Aorta (tissue), 5 donors: ENCODE measurements around the gene PTPN18. TPM values are rescaled to one million over a fixed set of nuclear protein-coding genes. Genes with fewer than 3 reads are reported as not detected.

Source experiments
- ATAC-seq: fragments of 200-7000 bp; cut with Tn5 transposase; one replicate; pipeline ENCODE4 v1.9.1; 2022; ENCODE audit warnings: moderate library complexity; ENCODE audit not compliant: low FRiP score
- DNase-seq, 2 donors: peaks; one replicate each; pipeline ENCODE4 v3.0.0-alpha.2; 2020
- H3K27ac ChIP-seq, 2 donors: one replicate each; pipeline ENCODE4 v1.5.1; 2013; ENCODE audit warnings: low read length in 2 of 2, mild to moderate bottlenecking in 2 of 2, moderate library complexity in 2 of 2, control low read depth in 1 of 2, inconsistent platforms in 1 of 2, low read depth in 1 of 2
- H3K27me3 ChIP-seq, 2 donors: one replicate each; pipeline ENCODE4 v1.6.1; 2013; ENCODE audit warnings: control low read depth in 1 of 2, low read length in 1 of 2, mild to moderate bottlenecking in 1 of 2, moderate library complexity in 1 of 2; ENCODE audit not compliant: insufficient read depth in 2 of 2, control insufficient read depth in 1 of 2
- H3K36me3 ChIP-seq, 2 donors: one replicate each; pipeline ENCODE4 v1.6.1; 2013; ENCODE audit warnings: control low read depth in 1 of 2, low read length in 1 of 2, mild to moderate bottlenecking in 1 of 2; ENCODE audit not compliant: insufficient read depth in 2 of 2, control insufficient read depth in 1 of 2
- H3K4me1 ChIP-seq, 2 donors: one replicate each; pipeline ENCODE4 v1.6.1; 2013; ENCODE audit warnings: low read length in 2 of 2, control low read depth in 1 of 2, mild to moderate bottlenecking in 1 of 2, moderate library complexity in 1 of 2; ENCODE audit not compliant: insufficient read depth in 2 of 2, control insufficient read depth in 1 of 2
- H3K4me3 ChIP-seq, 2 donors: one replicate each; pipeline ENCODE4 v1.5.1; 2013; ENCODE audit warnings: low read length in 2 of 2, control low read depth in 1 of 2, mild to moderate bottlenecking in 1 of 2
- H3K9me3 ChIP-seq: one replicate; pipeline ENCODE4 v1.6.1; 2013; ENCODE audit warnings: mild to moderate bottlenecking, low read length; ENCODE audit not compliant: control insufficient read depth
- WGBS, 2 donors: extraction: QIAGEN DNeasy Blood & Tissue Kit; methylation state at CpG; one replicate each; pipeline ENCODE4 v1.1.7; 2013; 5-methylcytosine and 5-hydroxymethylcytosine counted together
- intact Hi-C, 2 donors: fragments of 100-400 bp; cut with DNase I; formaldehyde crosslinking; loops; one replicate each; pipeline versions ENCODE4 v1.14.2 to v1.15.0; 2022
- long read RNA-seq, 2 donors: library from polyadenylated mRNA; unstranded; transcript quantifications; one replicate each; pipeline ENCODE4 v2.0.0, GENCODE V29; 2020 to 2021
- polyA plus RNA-seq, 2 donors: library from polyadenylated mRNA; stranded (reverse); fragments of 200-250 nt; gene quantifications; one replicate each; pipeline ENCODE4 v1.2.3, GENCODE V29; 2013
- total RNA-seq, 2 donors: library from RNA; stranded (reverse); fragmentation: NEBNext Ultra II Directional; extraction: Animal tissue kit (Norgen Biotek cat#: 25700); gene quantifications; one replicate each; pipeline ENCODE4 v1.2.1, GENCODE V29; 2021
- donor health status: healthy with polysubstance abuse.
- donor health status: Bipolar disorder and iron deficiency.
- donor health status: DM: no; HTN: no; CAD: no.
- donor health status: DM: no; HTN: no; CAD: no.
- donor health status: DM: yes; HTN: yes; CAD: no.

Gene PTPN18, protein sequence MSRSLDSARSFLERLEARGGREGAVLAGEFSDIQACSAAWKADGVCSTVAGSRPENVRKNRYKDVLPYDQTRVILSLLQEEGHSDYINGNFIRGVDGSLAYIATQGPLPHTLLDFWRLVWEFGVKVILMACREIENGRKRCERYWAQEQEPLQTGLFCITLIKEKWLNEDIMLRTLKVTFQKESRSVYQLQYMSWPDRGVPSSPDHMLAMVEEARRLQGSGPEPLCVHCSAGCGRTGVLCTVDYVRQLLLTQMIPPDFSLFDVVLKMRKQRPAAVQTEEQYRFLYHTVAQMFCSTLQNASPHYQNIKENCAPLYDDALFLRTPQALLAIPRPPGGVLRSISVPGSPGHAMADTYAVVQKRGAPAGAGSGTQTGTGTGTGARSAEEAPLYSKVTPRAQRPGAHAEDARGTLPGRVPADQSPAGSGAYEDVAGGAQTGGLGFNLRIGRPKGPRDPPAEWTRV
- total RNA-seq, result 10 to 100 TPM; 37.3 to 71.0 TPM
- polyA plus RNA-seq, result 10 to 100 TPM; 41.8 to 44.2 TPM
- long read RNA-seq, donor 1, transcript PTPN18-207 (2 exons, 1,717 nt), result major isoform, 15 of 32 reads
- long read RNA-seq, donor 1, partial matches to known transcripts, result 12 of 32 reads
- long read RNA-seq, donor 1, other reads (novel, unspliced or antisense), result 2 of 32 reads
- long read RNA-seq, donor 2, transcript PTPN18-211 (3 exons, 1,394 nt), result major isoform, 5 of 25 reads
- long read RNA-seq, donor 2, partial matches to known transcripts, result 4 of 25 reads
- long read RNA-seq, donor 2, other reads (novel, unspliced or antisense), result 10 of 25 reads

GRCh38 chr2:130355578-130356431, at the start of gene PTPN18:
Gene PTPN18 (plus strand): TSS chr2:130356056. CDS start chr2:130356108, 52 bp downstream.
- no peaks in the 10 kb centered on the region for H3K9me3 ChIP-seq
- no peaks in the 10 kb centered on the region for H3K27me3 ChIP-seq
- WGBS, 2 donors, result 0 to 1% methylated on average over 97 to 107 of the region's 107 CpGs
- H3K27ac ChIP-seq, result no peak within 1 kb of the TSS
- peak; percentile 95 to 97 for DNase-seq
- no peaks in the 10 kb centered on the region for H3K36me3 ChIP-seq
- peak; percentile 98 for ATAC-seq
- peak within 1 kb of the TSS; percentile 37 to 58 for H3K4me3 ChIP-seq
- intact Hi-C loops, result loop anchor here (2.0 kb wide), 1 partner anchor 17 kb away; no protein-coding TSS in a partner anchor
- H3K4me1 ChIP-seq, result no peaks in the 10 kb centered on the region

- no peak overlapping the region for H3K4me3 ChIP-seq
- H3K36me3 ChIP-seq, result no peaks in the 10 kb centered on the region
- no peak overlapping the region for H3K27ac ChIP-seq
- no peaks in the 10 kb centered on the region for H3K27me3 ChIP-seq
- no peak for ATAC-seq
- H3K9me3 ChIP-seq, result peaks cover 1% of the 10 kb centered on the region
- no peaks in the 10 kb centered on the region for H3K4me1 ChIP-seq
- WGBS, 2 donors, result 83 to 89% methylated on average over 4 of the region's 4 CpGs
- no peak for DNase-seq
- intact Hi-C loops, result no loop called here
Observed at GRCh38 chr2:130307850-130308249, 48.0 kb upstream of the PTPN18 start.

DNA sequence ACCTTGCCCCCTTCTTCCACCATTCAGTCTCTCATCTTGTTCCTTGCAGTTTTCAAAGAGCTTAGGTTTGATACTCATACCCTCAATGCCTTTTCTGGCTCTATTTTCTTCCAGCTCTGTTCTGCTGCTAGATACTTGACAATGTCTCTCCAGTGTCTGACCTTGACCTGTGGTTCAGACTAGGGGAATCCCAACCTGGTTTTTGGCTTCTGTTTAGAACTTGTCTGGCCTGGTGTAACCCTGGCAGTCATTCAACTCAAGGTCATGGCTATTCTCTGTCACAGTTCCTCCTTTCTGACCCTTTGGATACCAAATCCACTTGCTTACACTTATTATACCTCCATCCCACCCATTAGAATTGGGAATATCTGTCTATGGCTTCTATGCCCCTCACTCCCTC, 45.0 kb upstream of the PTPN18 start:
- Histone ChIP-seq H3K36me3 (no peaks in the 10 kb centered on the region), H3K9me3 (peaks cover 1% of the 10 kb centered on the region), H3K4me1 (no peaks in the 10 kb centered on the region), H3K27me3 (no peaks in the 10 kb centered on the region), H3K4me3 (no peak overlapping the region), H3K27ac (no peak overlapping the region)
- intact Hi-C loops, result no loop called here
- ATAC-seq (no peak), DNase-seq (no peak)

GRCh38 chr2:130313812-130314334, 42.0 kb upstream of the PTPN18 start:
- WGBS, 2 donors, result 81 to 83% methylated on average over 12 of the region's 12 CpGs
- H3K9me3 ChIP-seq, result peaks cover 1% of the 10 kb centered on the region
- H3K27me3 ChIP-seq, result no peaks in the 10 kb centered on the region
- no peak overlapping the region for H3K4me3 ChIP-seq
- no peaks in the 10 kb centered on the region for H3K4me1 ChIP-seq
- intact Hi-C loops, result no loop called here
- DNase-seq, result peak in 1 of 2 donors; percentile 75
- no peak overlapping the region for H3K27ac ChIP-seq
- no peaks in the 10 kb centered on the region for H3K36me3 ChIP-seq
- ATAC-seq, result no peak

GRCh38 chr2:130314377-130314776, 41.5 kb upstream of the PTPN18 start:
- WGBS, 2 donors, result 85 to 88% methylated on average over 3 of the region's 3 CpGs

DNA sequence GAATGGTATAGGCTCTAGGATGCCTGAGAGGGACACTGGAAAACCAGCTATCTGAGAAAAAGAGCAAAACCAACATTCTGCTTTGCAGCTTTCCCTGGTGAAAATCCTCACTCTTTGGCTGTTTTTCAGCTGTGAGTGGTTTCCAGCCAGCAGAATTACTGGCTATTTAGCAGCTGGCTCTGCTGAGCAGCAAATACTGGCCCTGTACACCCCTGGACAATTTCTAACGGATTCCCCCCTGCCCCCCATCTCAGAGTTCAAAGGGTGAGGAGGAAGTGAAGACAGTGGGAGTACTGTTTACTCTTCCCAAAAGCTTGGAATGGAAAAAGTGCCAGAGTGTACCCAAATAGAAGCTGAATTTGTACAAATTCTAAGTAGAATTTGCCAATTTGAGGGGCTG, 39.3 kb upstream of the PTPN18 start:
- H3K27ac ChIP-seq, result no peak overlapping the region
- 0 to 1% methylated on average over 1 of the region's 1 CpG for WGBS, 2 donors
- no peaks in the 10 kb centered on the region for H3K36me3 ChIP-seq
- ATAC-seq, result no peak
- no peaks in the 10 kb centered on the region for H3K4me1 ChIP-seq
- intact Hi-C loops, result no loop called here
- no peaks in the 10 kb centered on the region for H3K27me3 ChIP-seq
- H3K4me3 ChIP-seq, result no peak overlapping the region
- DNase-seq, result no peak
- no peaks in the 10 kb centered on the region for H3K9me3 ChIP-seq

More at GRCh38 chr2:130314377-130314776, 41.5 kb upstream of the PTPN18 start:
- Histone ChIP-seq H3K4me1 (no peaks in the 10 kb centered on the region), H3K9me3 (no peaks in the 10 kb centered on the region), H3K27ac (no peak overlapping the region), H3K36me3 (no peaks in the 10 kb centered on the region), H3K27me3 (no peaks in the 10 kb centered on the region), H3K4me3 (no peak overlapping the region)
- ATAC-seq (no peak), DNase-seq (no peak)
- intact Hi-C loops, result no loop called here

GRCh38 chr2:130318906-130319305, 37.0 kb upstream of the PTPN18 start:
- H3K27ac ChIP-seq, result no peak overlapping the region
- no peaks in the 10 kb centered on the region for H3K9me3 ChIP-seq
- DNase-seq, result no peak
- no peaks in the 10 kb centered on the region for H3K36me3 ChIP-seq
- H3K4me1 ChIP-seq, result no peaks in the 10 kb centered on the region
- WGBS, 2 donors, result 84 to 87% methylated on average over 7 of the region's 7 CpGs
- no peak for ATAC-seq
- no peak overlapping the region for H3K4me3 ChIP-seq
- H3K27me3 ChIP-seq, result no peaks in the 10 kb centered on the region
- intact Hi-C loops, result no loop called here

DNA sequence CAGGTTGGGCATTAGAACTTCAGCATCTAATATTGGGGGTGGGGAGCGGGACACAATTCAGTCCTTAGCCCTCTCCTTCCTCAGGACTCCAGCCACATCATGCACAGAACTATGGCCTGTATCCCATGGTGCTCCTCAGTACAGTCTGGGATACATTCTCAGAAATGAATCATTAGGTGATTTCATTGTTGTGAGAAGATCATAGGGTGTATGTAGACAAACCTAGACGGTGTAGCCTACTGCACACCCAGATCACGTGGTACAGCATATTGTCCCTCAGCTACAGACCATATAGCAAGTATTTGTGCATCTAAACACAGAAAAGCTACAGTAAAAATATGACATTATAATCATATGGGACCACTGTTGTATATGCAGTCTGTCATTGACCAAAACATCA, 36.3 kb upstream of the PTPN18 start:
- intact Hi-C loops, result no loop called here
- DNase-seq (no peak), ATAC-seq (no peak)
- H3K27ac ChIP-seq, result no peak overlapping the region
- H3K9me3 ChIP-seq, result no peaks in the 10 kb centered on the region
- H3K4me1 ChIP-seq, result no peaks in the 10 kb centered on the region
- WGBS, 2 donors, result 84 to 86% methylated on average over 3 of the region's 3 CpGs
- H3K27me3 ChIP-seq, result no peaks in the 10 kb centered on the region
- no peak overlapping the region for H3K4me3 ChIP-seq
- no peaks in the 10 kb centered on the region for H3K36me3 ChIP-seq
